H7 (cell line): ENCODE results near the gene ERO1B. TPM values are rescaled to one million over a fixed set of nuclear protein-coding genes. Genes with fewer than 3 reads are reported as not detected.

Experiments used
- DNase-seq: peaks from one replicate; pipeline ENCODE4 v3.0.0; 2012
- H3K27me3 ChIP-seq: 2 replicates; pipeline ENCODE4 v1.6.0; 2011; ENCODE audit warnings: mild to moderate bottlenecking, low read length; ENCODE audit not compliant: control insufficient read depth, insufficient read depth
- H3K36me3 ChIP-seq: replicated peaks from 2 replicates; pipeline ENCODE4 v1.5.1; 2011; ENCODE audit warnings: low read length; ENCODE audit not compliant: control insufficient read depth, insufficient read depth
- H3K4me3 ChIP-seq: 2 replicates; pipeline ENCODE4 v1.5.1; 2011; ENCODE audit warnings: low read depth, mild to moderate bottlenecking, control low read depth, low read length, moderate library complexity; ENCODE audit not compliant: insufficient read depth
- total RNA-seq: library from RNA; depleted of rRNA; stranded (reverse); fragments of >200 nt; shearing (Covaris generic); gene quantifications from 2 replicates; pipeline ENCODE4 v1.2.3, GENCODE V29; 2014

ERO1B gene
- total RNA-seq, 1 experiment from 2014 or later, result 3.6 TPM

DNA sequence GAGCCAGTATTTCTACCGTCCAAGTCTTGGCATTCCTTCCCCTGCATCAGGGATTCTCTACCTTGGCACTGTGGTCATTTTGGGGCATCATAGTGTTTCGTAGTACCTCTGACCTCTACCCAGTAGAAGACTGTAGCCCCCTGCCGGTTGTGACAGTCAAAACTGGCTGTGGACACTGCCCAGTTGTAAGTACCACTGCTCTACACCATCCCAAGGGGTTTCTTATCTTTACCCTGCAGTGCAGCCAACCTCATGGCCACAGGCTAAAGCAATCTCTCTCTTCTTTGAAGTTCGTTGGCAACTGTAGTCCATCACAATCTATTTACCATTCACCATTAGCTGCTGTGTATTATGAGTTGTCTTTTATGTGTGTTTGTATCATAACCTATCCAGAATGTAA lies 29.3 kb upstream of the ERO1B start:
- DNase-seq, result no peak
- no peak overlapping the region for H3K4me3 ChIP-seq
- no peaks in the 10 kb centered on the region for H3K27me3 ChIP-seq
- no peaks in the 10 kb centered on the region for H3K36me3 ChIP-seq

DNA sequence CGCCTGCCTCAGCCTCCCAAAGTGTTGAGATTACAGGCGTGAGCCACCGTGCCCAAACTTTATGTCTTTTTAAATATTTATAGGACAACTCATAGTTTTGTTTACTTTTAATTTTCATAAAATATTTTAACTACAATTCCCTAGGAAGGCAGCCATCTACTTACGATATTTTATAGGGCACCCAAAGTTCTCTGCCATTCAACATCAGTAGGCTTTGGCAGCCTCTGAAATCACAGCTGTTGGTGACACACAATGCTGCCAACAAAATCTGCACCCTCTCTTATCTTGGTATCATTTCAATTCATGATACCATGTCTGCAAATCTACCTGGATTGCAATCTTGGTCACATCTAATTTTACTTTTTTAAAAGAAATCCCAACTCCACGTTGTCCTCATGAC lies 27.1 kb upstream of the ERO1B start:
- Histone ChIP-seq H3K36me3 (no peaks in the 10 kb centered on the region), H3K27me3 (no peaks in the 10 kb centered on the region), H3K4me3 (no peak overlapping the region)
- no peak for DNase-seq

DNA sequence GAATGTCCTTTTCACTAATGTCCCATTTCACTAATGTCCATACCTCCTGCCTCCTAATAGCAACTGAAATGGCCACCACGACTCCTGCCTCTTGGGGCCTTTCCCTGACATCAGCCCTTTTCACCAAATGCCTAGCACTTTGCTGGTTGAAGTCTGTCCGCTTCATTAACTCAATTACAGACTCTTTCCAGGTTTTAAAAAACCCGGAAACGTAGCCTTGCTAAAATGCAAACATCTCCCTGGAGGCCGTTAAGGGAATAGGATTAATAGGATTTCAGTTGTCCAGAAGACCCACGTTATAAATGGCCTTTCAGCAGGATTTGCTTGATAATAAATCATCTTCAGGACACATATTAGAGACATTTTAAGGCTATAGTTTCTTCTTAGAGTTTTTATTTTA lies 25.7 kb upstream of the ERO1B start:
- no peak for DNase-seq
- no peak overlapping the region for H3K4me3 ChIP-seq
- no peaks in the 10 kb centered on the region for H3K27me3 ChIP-seq
- no peaks in the 10 kb centered on the region for H3K36me3 ChIP-seq

DNA sequence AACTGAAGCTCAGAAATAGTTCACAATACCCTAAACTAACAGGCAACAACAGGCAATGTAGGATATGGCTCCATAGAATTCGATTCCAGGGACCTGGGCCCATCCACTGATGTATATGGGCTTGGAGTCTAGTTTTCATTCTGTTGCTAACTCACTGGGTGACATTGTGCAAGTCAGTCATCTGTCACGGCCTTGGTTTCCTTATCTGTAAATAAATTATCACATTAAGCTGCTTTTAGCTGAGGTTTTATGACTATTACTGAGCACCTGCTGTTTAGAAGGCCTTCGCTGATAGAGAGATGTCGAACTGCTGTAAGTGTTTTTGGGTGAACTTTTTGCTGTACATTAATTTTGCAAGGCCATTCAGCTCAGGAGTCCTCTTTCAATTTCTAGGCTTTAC lies 22.9 kb upstream of the ERO1B start:
- Histone ChIP-seq H3K4me3 (no peak overlapping the region), H3K36me3 (no peaks in the 10 kb centered on the region), H3K27me3 (no peaks in the 10 kb centered on the region)
- DNase-seq, result no peak

DNA sequence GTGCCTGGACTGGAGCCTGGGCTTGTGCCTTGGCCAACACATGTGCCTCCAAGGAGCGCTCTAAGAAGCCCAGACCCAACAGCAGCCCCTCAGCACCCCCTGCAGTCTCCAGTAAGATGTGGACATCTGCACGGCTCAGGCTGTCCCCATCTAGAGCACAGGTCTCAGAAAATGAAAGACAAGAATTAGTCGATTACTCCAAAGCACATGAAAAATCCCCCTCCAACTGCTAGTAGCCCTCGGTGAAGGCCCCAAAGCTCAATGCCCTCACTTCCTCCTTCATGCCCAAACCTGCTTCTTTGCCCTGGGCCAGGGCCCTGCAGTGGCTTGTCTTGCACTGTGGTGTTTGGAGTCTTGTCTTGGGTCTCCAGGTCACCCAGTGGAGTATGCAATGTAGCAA lies 21.9 kb upstream of the ERO1B start:
- Histone ChIP-seq H3K36me3 (no peaks in the 10 kb centered on the region), H3K4me3 (no peak overlapping the region), H3K27me3 (no peaks in the 10 kb centered on the region)
- DNase-seq, result no peak

DNA sequence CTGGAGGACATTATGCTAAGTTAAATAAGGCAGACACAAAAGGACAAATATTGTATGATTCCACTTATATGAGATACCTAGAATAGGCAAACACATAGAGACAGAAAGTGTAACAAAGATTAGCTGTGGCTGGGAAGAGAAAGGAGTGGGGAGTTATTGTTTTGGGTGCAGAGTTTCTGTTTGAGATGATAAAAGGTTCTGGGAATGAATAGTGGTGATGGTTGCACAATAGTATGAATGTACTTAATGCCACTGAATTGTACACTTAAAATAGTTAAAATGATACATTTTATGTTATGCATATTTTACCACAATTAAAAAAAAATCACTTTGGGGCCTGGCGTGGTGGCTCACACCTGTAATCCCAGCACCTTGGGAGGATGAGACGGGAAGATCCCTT lies 21.2 kb upstream of the ERO1B start:
- Histone ChIP-seq H3K36me3 (no peaks in the 10 kb centered on the region), H3K27me3 (no peaks in the 10 kb centered on the region), H3K4me3 (no peak overlapping the region)
- DNase-seq, result no peak

DNA sequence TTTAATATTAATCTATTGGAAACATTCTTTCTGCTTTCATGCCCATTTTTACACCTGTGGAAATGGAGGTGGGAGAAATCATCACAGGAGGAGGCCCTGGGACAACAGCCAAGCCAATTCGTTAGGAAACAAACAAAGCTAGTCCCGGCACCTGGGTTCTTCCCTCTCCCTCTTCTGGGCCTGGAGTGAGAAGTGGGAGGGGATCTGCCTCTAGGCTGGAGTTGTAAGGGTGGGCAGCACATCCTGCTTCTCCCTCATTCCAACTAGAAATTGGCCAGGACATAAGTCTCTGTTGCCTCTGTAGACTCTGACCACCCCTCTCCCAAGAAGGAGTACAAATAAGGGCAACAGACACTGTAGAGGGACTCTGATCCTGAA lies 20.2 kb upstream of the ERO1B start:
- H3K27me3 ChIP-seq, result no peaks in the 10 kb centered on the region
- peak; percentile 16 for DNase-seq
- H3K4me3 ChIP-seq, result no peak overlapping the region
- no peaks in the 10 kb centered on the region for H3K36me3 ChIP-seq

DNA sequence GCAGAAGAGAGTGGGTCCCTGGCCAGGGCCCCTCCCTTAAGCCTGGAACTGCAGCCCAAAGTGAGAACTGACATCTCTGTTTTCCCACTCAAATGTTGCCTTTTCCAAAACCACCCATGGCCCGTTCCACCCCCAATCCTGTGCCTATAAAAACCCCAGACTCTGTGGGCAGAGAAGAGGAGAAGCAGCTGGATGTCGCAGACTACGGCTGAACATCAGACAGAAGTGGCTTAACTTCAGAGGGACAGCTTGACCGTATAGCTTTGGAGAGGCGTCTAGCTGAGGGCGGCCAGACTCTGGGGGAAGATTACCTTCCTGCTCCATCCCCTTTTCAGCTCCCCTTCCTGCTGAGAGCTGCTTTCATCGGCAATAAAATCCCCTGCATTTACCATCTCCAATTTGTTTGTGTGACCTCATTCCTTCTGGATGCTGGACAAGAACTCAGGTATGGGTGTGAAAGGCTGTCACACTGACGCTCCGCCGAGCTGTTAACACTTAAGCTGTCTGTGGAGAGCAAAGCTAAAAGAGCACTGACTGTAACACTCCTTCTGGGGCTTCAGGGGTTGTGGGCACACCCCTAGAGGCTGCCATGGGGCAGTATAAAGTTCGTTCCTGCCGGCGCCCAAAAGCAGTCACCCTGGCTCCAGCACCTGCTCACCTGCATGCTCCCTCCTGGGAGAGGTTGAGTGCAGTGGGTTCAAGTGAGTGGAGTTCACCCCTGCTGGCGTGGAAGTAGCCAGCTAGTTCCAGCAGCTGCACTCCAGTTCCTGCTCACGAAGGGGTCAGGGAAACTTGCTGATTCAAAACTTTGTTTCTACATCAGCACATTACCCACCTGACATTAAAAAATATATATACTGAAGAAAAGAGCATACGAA lies 19.6 kb upstream of the ERO1B start:
- no peak for DNase-seq
- Histone ChIP-seq H3K27me3 (no peaks in the 10 kb centered on the region), H3K36me3 (no peaks in the 10 kb centered on the region), H3K4me3 (no peak overlapping the region)

DNA sequence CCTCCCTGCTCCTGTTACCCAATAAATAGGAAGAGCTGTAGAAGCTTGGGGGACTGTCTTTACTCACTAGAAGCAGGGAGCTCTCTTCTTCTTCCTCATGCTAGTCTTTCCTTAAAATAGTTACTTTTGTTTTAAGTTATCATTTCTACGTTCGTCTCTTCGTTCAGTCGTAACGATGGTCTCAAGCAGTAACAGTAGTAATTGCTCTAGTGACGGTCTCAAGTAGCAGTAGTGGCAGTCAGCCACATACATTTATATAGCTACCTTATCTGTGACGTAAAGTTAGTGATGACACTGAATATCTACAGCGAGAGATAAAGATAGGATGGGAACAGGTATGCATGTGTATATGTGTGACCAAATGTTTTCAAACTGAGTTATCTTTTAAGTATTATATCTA lies 15.4 kb upstream of the ERO1B start:
- Histone ChIP-seq H3K27me3 (no peaks in the 10 kb centered on the region), H3K36me3 (no peaks in the 10 kb centered on the region), H3K4me3 (no peak overlapping the region)
- DNase-seq, result no peak

DNA sequence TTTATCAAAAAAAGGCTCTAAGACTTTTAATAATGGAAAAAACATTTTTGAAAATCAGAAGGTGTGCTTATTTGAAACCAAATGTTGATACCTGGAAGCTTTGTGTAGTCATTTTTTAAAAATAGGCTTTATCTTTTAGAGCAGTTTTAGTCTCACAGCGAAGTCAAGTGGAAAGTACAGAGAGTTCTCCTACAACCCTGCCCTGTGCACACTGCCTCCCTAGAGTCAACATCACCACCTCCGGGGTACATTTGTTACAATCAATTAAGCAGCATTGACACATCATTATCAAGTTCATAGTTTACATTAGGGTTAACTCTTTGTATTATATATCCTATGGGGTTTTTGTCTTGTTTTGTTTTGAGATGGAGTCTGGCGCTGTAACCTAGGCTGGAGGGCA lies 10.7 kb upstream of the ERO1B start:
- no peaks in the 10 kb centered on the region for H3K27me3 ChIP-seq
- no peaks in the 10 kb centered on the region for H3K36me3 ChIP-seq
- no peak for DNase-seq
- H3K4me3 ChIP-seq, result no peak overlapping the region

DNA sequence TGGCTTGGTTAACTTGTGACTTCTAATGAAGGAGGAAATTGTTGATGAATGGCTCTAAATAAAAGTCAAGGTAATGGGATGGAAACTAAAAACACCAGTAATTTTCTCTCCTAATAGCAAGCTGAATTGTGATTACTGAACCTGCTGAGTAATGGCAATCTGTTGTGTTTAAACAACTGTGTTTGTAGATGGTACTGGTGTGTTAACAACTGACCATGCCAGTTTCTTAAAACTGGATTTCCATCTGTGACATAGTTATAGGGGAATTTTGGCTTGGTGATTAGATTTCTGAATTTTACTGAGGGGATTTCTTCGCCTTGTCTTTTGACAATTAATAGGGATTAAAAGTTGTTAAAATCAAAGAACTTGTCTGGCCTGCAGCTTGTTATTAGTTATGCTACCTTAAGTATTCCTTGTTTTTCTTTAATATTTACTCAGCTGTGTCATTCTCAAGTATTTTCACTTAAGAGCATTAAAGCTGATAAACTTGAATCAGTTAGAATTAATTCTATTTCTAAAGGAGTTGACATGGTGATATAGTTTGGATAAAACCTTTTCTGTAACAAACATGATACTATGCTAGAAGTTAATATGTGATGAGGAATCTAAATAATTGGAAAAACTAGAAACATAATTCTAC lies 7.9 kb upstream of the ERO1B start:
- no peaks in the 10 kb centered on the region; the same call in 1 of the 2 replicates for H3K27me3 ChIP-seq
- H3K36me3 ChIP-seq, result no peaks in the 10 kb centered on the region
- no peak for DNase-seq
- no peak overlapping the region for H3K4me3 ChIP-seq

DNA sequence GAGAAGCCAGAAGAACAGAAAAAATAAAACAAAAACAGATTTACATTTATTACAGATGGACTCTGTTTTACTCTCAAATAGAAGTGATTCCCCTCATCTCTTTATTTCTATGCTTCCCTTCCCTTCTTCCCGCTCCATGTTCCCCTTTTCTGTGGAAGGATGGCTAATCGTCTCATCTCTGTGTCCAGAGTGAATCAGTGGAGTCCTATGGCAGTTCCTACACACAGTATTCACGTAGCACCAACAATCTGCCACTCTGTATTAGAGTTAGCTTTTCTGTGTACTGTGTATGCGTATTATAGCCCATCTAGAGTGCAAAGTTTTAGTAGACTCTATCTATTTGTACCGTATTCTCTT lies 6.8 kb upstream of the ERO1B start:
- Histone ChIP-seq H3K36me3 (no peaks in the 10 kb centered on the region), H3K4me3 (no peak overlapping the region), H3K27me3 (peaks cover 7% of the 10 kb centered on the region; the same call in 1 of the 2 replicates)
- no peak for DNase-seq

DNA sequence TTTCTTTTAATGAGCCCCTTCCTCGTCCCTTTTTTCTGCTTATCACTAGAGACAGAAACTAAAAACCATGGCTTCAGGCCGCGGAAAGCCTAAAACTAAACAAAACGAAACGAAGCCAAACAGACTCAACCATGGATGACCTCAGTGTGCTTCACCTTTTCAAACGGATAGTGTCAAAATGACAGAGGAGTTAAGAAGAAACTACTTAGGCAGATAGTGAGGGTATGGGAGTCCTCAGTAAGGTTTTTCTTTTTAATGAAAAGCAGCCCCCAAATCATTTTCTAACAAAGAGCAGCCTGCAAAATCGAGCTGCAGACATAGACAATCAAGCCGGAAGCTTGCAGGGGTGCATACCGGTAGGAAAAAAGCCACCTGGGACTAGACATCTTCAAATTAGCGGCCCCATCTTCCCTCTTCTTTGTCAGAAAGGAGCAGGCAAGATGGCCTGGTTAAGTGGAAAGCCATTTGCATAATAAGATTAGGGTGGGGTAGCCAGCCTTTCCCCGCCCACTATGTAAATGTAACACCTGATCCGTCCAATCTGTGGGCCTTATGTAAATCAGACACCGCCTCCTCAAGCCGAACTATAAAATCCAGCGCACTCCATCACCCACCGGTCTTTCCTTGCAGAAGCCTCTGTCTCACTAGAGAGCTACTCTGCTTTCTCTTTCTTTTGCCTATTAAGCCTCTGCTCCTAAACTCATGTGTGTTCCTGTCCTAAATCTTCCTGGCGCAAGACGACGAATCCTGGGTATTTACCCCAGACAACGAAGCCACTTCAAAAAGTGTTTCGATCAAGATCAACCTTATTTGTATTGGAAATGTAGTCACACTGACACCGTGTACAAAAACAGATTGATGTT lies 6.2 kb upstream of the ERO1B start:
- no peak overlapping the region for H3K4me3 ChIP-seq
- no peaks in the 10 kb centered on the region for H3K36me3 ChIP-seq
- peaks cover 10% of the 10 kb centered on the region for H3K27me3 ChIP-seq
- DNase-seq, result peak; percentile 69

DNA sequence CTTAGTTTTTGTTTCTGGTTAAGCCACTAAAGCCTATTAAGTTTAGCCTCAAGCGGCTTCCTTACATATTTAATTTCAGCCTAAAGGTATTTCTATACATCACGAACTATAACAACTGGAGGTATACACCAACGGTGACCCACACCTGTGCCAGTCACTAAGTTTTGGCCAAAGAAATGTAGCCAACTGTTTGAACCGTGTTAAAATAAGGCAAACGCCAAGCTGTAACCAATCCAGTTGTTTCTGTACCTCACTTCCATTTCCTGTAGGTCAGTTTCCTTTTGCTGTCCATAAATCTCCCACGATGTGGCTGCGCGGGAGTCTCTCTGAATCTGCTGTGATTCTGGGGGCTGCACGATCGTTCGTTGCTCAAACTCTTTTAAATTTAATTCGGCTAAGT lies 5.6 kb upstream of the ERO1B start:
- Histone ChIP-seq H3K4me3 (no peak overlapping the region), H3K27me3 (peaks cover 16% of the 10 kb centered on the region), H3K36me3 (no peaks in the 10 kb centered on the region)
- DNase-seq, result no peak

DNA sequence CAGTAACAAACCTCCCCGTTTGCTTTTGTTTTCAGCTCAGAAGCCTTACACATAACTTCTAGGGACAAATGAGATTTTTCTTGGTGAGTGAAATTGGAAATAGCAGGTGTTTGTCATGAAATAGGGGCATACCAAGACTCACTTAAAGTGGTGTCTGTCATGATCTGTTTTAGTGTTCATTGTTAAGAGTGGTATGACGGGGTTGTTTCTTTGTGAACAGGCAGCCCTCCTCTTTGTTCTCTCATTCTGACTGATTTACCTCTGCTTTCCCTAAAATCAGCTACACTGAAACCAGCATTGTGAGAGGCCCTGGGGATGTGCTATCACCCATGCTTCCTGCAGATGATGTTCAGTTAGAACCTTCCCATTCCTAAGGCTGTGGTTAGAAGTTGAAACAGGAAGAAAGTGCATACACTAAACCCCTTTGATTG lies 2.5 kb upstream of the ERO1B start:
- DNase-seq, result no peak
- H3K36me3 ChIP-seq, result no peaks in the 10 kb centered on the region
- peaks cover 37% of the 10 kb centered on the region for H3K27me3 ChIP-seq
- no peak overlapping the region for H3K4me3 ChIP-seq
